Smooth muscle cell (in vitro differentiated cells): ENCODE data around the gene SFXN5. TPM values are rescaled to one million over a fixed set of nuclear protein-coding genes. Genes with fewer than 3 reads are reported as not detected.

Experiments
- DNase-seq: peaks from one replicate; lab custom pipeline; 2025; ENCODE audit not compliant: unreplicated experiment; lab: John Stamatoyannopoulos, UW
- H2AFZ ChIP-seq: fragments of 200-600 bp; sonication (generic); 2 replicates; pipeline ENCODE4 v1.6.0; 2016; ENCODE audit warnings: antibody characterized with exemption, low read depth, mild to moderate bottlenecking
- H3F3A ChIP-seq: fragments of 200-600 bp; sonication (generic); 2 replicates; pipeline ENCODE4 v1.6.0; 2017; ENCODE audit warnings: antibody characterized with exemption, low read depth
- H3K27ac ChIP-seq: fragments of 200-600 bp; sonication (generic); 2 replicates; pipeline ENCODE4 v1.5.1; 2016; ENCODE audit warnings: low read depth, mild to moderate bottlenecking
- H3K27me3 ChIP-seq: fragments of 200-600 bp; sonication (generic); 2 replicates; pipeline ENCODE4 v1.6.1; 2016; ENCODE audit warnings: low read depth, mild to moderate bottlenecking
- H3K36me3 ChIP-seq: fragments of 200-600 bp; sonication (generic); 2 replicates; pipeline ENCODE4 v1.5.1; 2016; ENCODE audit warnings: low read depth
- H3K4me1 ChIP-seq: fragments of 200-600 bp; sonication (generic); 2 replicates; pipeline ENCODE4 v1.5.1; 2016; ENCODE audit warnings: low read depth
- H3K4me2 ChIP-seq: fragments of 200-600 bp; sonication (generic); 2 replicates; pipeline ENCODE4 v1.6.0; 2016; ENCODE audit warnings: mild to moderate bottlenecking
- H3K4me3 ChIP-seq: fragments of 200-600 bp; sonication (generic); 2 replicates; pipeline ENCODE4 v1.5.1; 2016; ENCODE audit warnings: mild to moderate bottlenecking
- H3K79me2 ChIP-seq: fragments of 200-600 bp; sonication (generic); 2 replicates; pipeline ENCODE4 v1.6.0; 2016; ENCODE audit warnings: low read depth, mild to moderate bottlenecking
- H3K9ac ChIP-seq: fragments of 200-600 bp; sonication (generic); 2 replicates; pipeline ENCODE4 v1.6.0; 2016; ENCODE audit warnings: low read depth
- H3K9me3 ChIP-seq: fragments of 200-600 bp; sonication (generic); replicated peaks from 2 replicates; pipeline ENCODE4 v1.5.1; 2016; ENCODE audit warnings: low read depth
- H4K20me1 ChIP-seq: fragments of 200-600 bp; sonication (generic); 2 replicates; pipeline ENCODE4 v1.6.0; 2016; ENCODE audit warnings: low read depth
- CTCF ChIP-seq: fragments of 200-600 bp; sonication (generic); IDR thresholded peaks from 2 replicates; pipeline ENCODE4 v1.5.1; 2017; ENCODE audit warnings: borderline replicate concordance, mild to moderate bottlenecking, antibody characterized with exemption; ENCODE audit not compliant: insufficient read depth, poor library complexity, severe bottlenecking
- WGBS: methylation state at CpG from one replicate; pipeline ENCODE4 v1.1.7; 2016; ENCODE audit warnings: low lambda C conversion rate; 5-methylcytosine and 5-hydroxymethylcytosine counted together
- polyA plus RNA-seq: library from polyadenylated mRNA; unstranded; fragments of >200 nt; fragmentation: Nextera tagmentation; extraction: Ambion mirVana; gene quantifications from 2 replicates; pipeline ENCODE4 v1.2.1, GENCODE V29; 2016
- total RNA-seq: library from RNA; depleted of rRNA; stranded (reverse); fragments of >200 nt; gene quantifications from 2 replicates; pipeline ENCODE4 v1.2.3, GENCODE V29; 2014

SFXN5 gene
- total and polyA plus RNA-seq, 2 experiments from 2014 or later, result 6.9 to 8.3 TPM

GRCh38 chr2:72953528-72953927 is 118.0 kb downstream of the SFXN5 start:
- H3K27me3 ChIP-seq, result no peaks in the 10 kb centered on the region
- H2AFZ ChIP-seq, result no peak overlapping the region
- no peaks in the 10 kb centered on the region for H3K79me2 ChIP-seq
- H3K4me2 ChIP-seq, result no peak overlapping the region
- H3K9me3 ChIP-seq, result no peaks in the 10 kb centered on the region
- no peak overlapping the region for H3K9ac ChIP-seq
- H3K36me3 ChIP-seq, result no peaks in the 10 kb centered on the region
- peaks cover 28% of the 10 kb centered on the region for H3K4me1 ChIP-seq
- H3F3A ChIP-seq, result no peaks in the 10 kb centered on the region
- TF ChIP-seq CTCF, result no peak
- H3K4me3 ChIP-seq, result no peak overlapping the region
- 100% methylated on average over 1 of the region's 1 CpG for WGBS
- DNase-seq, result no peak
- H3K27ac ChIP-seq, result no peak overlapping the region
- H4K20me1 ChIP-seq, result no peaks in the 10 kb centered on the region

GRCh38 chr2:72952961-72953360 is 118.6 kb downstream of the SFXN5 start:
- no peak overlapping the region for H3K4me2 ChIP-seq
- TF ChIP-seq CTCF, result no peak
- H3K9me3 ChIP-seq, result no peaks in the 10 kb centered on the region
- no peaks in the 10 kb centered on the region for H3K27me3 ChIP-seq
- 97% methylated on average over 14 of the region's 14 CpGs for WGBS
- no peak overlapping the region for H3K9ac ChIP-seq
- H3K4me3 ChIP-seq, result no peak overlapping the region
- no peak overlapping the region for H3K27ac ChIP-seq
- no peak overlapping the region for H2AFZ ChIP-seq
- peaks cover 28% of the 10 kb centered on the region for H3K4me1 ChIP-seq
- H3K36me3 ChIP-seq, result no peaks in the 10 kb centered on the region
- no peak for DNase-seq
- no peaks in the 10 kb centered on the region for H4K20me1 ChIP-seq
- H3F3A ChIP-seq, result no peaks in the 10 kb centered on the region
- no peaks in the 10 kb centered on the region for H3K79me2 ChIP-seq

- 84% methylated on average over 8 of the region's 8 CpGs for WGBS
- Histone ChIP-seq H3K4me3 (no peak overlapping the region), H3F3A (no peaks in the 10 kb centered on the region), H3K27me3 (no peaks in the 10 kb centered on the region), H3K4me2 (no peak overlapping the region), H3K27ac (no peak overlapping the region), H2AFZ (no peak overlapping the region), H3K36me3 (no peaks in the 10 kb centered on the region), H3K9me3 (no peaks in the 10 kb centered on the region), H3K4me1 (peaks cover 28% of the 10 kb centered on the region), H4K20me1 (no peaks in the 10 kb centered on the region), H3K9ac (no peak overlapping the region), H3K79me2 (no peaks in the 10 kb centered on the region)
- DNase-seq, result no peak
- no peak for TF ChIP-seq CTCF
These were observed 119.2 kb downstream of the SFXN5 start for GRCh38 chr2:72952110-72952823.
